ENCODE results near the gene BMPR1A. TPM values are rescaled to one million over a fixed set of nuclear protein-coding genes. Genes with fewer than 3 reads are reported as not detected.

The BMPR1A gene
- total and polyA plus RNA-seq, 12 donors, result 4.4 to 55.9 (median 27.0) TPM

- 70 to 84% (median 79%) methylated on average over 1 of the region's 1 CpG for WGBS, 4 donors
These were observed 99.1 kb downstream of the BMPR1A start for GRCh38 chr10:86855513-86855912.

GRCh38 chr10:86856156-86856555 lies 99.7 kb downstream of the BMPR1A start:
- 93 to 97% (median 95%) methylated on average over 7 of the region's 7 CpGs for WGBS, 4 donors
- Histone ChIP-seq H3K27ac (no peak overlapping the region), H3K4me1 (replicated peaks in 1 of 2) (no peaks in the 10 kb centered on the region), H3K4me3 (no peak overlapping the region), H3K27me3 (no peaks in the 10 kb centered on the region), H3K36me3 (replicated peaks in 1 of 2) (no peaks in the 10 kb centered on the region), H3K9me3 (replicated peaks in 1 of 3) (no peaks in the 10 kb centered on the region)
- no peak for DNase-seq
- intact Hi-C loops (cut with DNase I), result no loop called here
- TF ChIP-seq CTCF (IDR thresholded peaks at IDR 0.05), result no peak
- TF ChIP-seq POLR2A (IDR thresholded peaks at IDR 0.05), result no peak

More at GRCh38 chr10:86855513-86855912, 99.1 kb downstream of the BMPR1A start:
- no peak overlapping the region for H3K4me3 ChIP-seq
- TF ChIP-seq POLR2A (IDR thresholded peaks at IDR 0.05) (no peak), CTCF (IDR thresholded peaks at IDR 0.05) (no peak)
- no peaks in the 10 kb centered on the region for H3K9me3 ChIP-seq (replicated peaks in 1 of 3)
- no peaks in the 10 kb centered on the region for H3K27me3 ChIP-seq
- no peak for DNase-seq
- intact Hi-C loops (cut with DNase I), result no loop called here
- H3K27ac ChIP-seq, result no peak overlapping the region
- no peaks in the 10 kb centered on the region for H3K4me1 ChIP-seq (replicated peaks in 1 of 2)
- H3K36me3 ChIP-seq (replicated peaks in 1 of 2), result no peaks in the 10 kb centered on the region

GRCh38 chr10:86857128-86857721 lies 100.8 kb downstream of the BMPR1A start:
- Histone ChIP-seq H3K27ac (no peak overlapping the region), H3K4me1 (replicated peaks in 1 of 2) (no peaks in the 10 kb centered on the region), H3K9me3 (replicated peaks in 1 of 3) (no peaks in the 10 kb centered on the region), H3K4me3 (no peak overlapping the region), H3K36me3 (replicated peaks in 1 of 2) (no peaks in the 10 kb centered on the region), H3K27me3 (no peaks in the 10 kb centered on the region)
- no peak for TF ChIP-seq POLR2A (IDR thresholded peaks at IDR 0.05)
- no peak for TF ChIP-seq CTCF (IDR thresholded peaks at IDR 0.05)
- DNase-seq, result peak in 1 of 7 donors; percentile 12
- intact Hi-C loops (cut with DNase I), result no loop called here
- WGBS, 4 donors, result 51 to 75% (median 68%) methylated on average over 3 of the region's 3 CpGs

- H3K9me3 ChIP-seq (replicated peaks in 1 of 3), result no peaks in the 10 kb centered on the region
- peaks cover 0 to under 1% of the 10 kb centered on the region in 2 donors for H3K4me1 ChIP-seq (replicated peaks in 1 of 2)
- no peak overlapping the region for H3K27ac ChIP-seq
- no peaks in the 10 kb centered on the region for H3K36me3 ChIP-seq (replicated peaks in 1 of 2)
- no peak for DNase-seq
- intact Hi-C loops (cut with DNase I), result no loop called here
- 89 to 96% (median 94%) methylated on average over 1 of the region's 1 CpG for WGBS, 4 donors
- no peak overlapping the region for H3K4me3 ChIP-seq
- TF ChIP-seq CTCF (IDR thresholded peaks at IDR 0.05), result no peak
- no peak for TF ChIP-seq POLR2A (IDR thresholded peaks at IDR 0.05)
- H3K27me3 ChIP-seq, result no peaks in the 10 kb centered on the region
These were observed 101.6 kb downstream of the BMPR1A start for GRCh38 chr10:86858011-86858410.
